NCI-H2171 treated with DMSO at 0.1 percent for 48 hours (cell line): ENCODE data around the gene B3GNT3.
"Not testable (repeated sequence)": the region's sequence is repeated elsewhere in the genome, so short reads cannot be mapped to it uniquely, and the experiment has no call there.

Experiments
- DNase-seq: peaks from one replicate; lab custom pipeline; 2025; lab: John Stamatoyannopoulos, UW

B3GNT3 gene

GRCh38 chr19:17767559-17767958, 27.4 kb upstream of the B3GNT3 start:
- DNase-seq = no peak

DNA sequence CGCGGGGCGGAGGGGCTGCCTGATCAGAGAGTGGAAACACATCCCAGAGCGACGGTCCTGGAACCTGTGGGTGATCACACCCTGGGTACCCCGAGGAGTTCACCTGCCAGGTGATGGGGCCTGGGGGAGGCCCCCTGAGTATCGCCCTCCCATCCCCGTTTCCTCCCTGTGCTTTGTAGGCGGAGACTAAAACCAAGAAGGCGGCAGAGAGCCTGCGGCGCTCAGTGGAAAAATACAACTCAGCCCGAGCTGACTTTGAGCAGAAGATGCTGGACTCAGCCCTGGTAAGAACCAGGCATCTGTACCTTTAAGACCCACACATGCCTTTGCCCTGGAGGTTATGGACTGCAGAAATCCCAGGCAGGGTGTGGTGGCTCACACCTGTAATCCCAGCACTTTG, 24.3 kb upstream of the B3GNT3 start:
- DNase-seq = no peak

GRCh38 chr19:17772172-17772571, 22.8 kb upstream of the B3GNT3 start:
- no peak for DNase-seq

DNA sequence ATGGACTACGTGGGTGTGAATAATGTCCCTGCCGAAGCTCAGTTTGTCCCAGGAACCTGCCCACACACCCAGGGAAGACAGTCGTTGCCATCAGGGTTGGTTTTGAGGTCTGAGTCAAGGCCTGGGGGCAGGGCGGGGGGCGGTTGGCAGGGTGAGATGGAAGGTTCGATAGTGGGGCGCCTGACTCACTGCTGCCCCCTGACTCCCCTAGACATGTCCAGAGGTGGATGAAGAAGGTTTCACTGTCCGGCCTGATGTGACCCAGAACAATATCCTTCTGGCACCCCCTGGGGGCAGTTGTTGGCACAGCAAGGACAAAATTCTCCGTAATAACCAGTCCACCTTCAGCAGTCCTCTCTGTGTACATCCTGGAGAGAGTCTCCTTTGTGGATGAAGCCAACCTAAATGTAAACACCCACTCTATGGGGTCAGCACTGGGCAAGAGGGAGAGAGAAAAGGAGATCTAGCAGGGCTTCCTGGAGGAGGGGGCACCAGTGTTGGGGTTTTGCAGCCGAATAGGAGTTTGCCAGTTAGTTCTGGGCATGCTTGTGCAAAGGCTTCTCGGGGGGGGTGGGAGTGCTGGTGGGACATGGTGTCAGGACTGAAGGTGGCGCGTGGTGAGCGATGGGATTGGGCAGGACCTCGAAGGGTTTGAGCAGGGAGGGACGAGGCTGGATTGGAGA, 19.6 kb upstream of the B3GNT3 start:
- no peak for DNase-seq

GRCh38 chr19:17775991-17776803, 18.7 kb upstream of the B3GNT3 start:
- DNase-seq = no peak

DNA sequence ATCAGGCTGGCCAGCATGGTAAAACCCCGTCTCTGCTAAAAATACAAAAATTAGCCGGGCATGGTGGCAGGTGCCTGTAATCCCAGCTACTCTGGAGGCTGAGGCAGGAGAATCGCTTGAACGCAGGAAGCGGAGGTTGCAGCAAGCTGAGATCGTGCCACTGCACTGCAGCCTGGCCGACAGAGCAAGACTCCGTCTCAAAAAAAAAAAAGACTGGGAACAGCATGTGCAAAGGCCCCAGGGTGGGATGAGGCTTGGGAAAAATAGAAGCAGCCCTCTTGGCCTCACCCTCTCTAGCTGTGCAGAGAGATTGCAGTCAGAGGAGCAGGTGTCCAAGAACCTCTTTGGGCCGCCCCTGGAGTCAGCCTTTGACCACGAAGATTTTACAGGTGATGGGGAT, 17.1 kb upstream of the B3GNT3 start:
- DNase-seq = not testable (repeated sequence)

DNA sequence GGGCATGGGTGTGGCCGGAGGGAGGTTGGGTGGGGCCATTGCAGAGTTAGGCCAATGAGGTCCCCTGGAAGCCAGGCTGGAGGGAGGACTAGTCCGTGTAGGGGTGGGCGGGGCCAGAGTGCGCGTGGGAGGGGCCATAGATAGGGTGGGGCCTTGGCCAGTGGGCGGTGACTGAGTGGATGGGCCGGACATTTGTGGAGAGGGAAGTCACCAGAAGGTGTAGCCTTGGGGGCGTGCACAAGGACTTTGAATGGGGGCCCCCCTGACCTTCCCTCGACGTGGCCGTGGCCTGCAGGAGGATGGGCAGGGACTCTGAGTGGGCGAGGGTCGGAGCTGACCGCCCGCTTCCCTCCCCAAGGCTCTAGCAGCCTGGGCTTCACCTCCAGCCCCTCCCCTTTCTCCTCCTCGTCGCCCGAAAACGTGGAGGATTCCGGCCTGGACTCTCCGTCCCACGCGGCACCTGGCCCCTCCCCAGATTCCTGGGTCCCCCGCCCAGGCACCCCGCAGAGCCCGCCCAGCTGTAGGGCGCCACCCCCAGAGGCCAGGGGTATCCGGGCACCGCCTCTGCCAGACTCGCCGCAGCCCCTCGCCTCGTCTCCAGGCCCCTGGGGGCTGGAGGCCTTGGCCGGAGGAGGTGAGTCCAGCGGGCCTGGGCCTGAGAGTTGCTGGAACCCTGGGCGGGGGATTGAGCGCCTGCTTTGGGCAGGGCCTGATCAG, 16.5 kb upstream of the B3GNT3 start:
- DNase-seq = no peak

DNA sequence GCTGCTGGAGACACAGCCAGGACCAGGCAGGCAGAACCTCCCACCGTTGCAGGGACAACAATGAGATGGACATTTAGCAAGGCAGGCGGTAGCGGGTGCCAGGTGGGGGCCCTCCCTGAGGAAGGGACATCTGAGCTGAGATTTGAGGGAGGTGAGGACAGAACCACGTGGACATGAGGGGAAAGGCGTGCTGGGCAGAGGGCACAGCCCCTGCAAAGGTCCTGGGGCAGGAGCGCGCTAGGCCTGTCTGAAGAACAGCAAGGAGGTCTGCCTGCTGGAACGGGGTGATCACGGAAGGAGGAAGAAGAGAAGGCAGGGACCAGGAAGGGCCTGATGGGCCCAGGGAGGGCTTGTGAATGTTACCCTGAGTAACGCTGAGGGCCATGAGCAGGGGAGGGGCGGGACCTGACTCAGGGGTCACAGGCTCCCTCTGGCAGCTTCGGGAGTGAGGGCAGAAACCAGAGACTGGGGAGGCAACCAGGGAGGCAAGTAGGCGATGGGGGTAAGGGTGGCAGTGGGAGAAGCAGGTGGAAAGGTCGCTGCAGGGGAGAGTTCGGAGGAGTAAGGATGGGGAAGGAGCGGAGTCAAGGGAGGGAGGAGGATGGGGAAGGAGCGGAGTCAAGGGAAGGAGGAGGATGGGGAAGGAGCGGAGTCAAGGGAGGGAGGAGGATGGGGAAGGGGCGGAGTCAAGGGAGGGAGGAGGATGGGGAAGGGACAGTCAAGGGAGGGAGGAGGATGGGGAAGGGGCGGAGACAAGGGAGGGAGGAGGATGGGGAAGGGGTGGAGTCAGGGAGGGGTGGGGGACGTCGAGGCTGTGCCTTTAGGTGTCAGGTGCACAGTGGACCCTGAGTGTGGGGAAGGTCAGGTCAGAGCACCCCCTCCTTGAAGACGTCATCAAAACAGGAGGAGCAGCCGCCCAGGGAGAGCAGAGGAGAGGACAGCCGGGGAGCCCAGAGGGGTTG, 15.7 kb upstream of the B3GNT3 start:
- DNase-seq = no peak

GRCh38 chr19:17780781-17781180, 14.2 kb upstream of the B3GNT3 start:
- no peak for DNase-seq

GRCh38 chr19:17783721-17784120, 11.2 kb upstream of the B3GNT3 start:
- not testable (repeated sequence) for DNase-seq

GRCh38 chr19:17784201-17785008, 10.5 kb upstream of the B3GNT3 start:
- peak; percentile 66 for DNase-seq

DNA sequence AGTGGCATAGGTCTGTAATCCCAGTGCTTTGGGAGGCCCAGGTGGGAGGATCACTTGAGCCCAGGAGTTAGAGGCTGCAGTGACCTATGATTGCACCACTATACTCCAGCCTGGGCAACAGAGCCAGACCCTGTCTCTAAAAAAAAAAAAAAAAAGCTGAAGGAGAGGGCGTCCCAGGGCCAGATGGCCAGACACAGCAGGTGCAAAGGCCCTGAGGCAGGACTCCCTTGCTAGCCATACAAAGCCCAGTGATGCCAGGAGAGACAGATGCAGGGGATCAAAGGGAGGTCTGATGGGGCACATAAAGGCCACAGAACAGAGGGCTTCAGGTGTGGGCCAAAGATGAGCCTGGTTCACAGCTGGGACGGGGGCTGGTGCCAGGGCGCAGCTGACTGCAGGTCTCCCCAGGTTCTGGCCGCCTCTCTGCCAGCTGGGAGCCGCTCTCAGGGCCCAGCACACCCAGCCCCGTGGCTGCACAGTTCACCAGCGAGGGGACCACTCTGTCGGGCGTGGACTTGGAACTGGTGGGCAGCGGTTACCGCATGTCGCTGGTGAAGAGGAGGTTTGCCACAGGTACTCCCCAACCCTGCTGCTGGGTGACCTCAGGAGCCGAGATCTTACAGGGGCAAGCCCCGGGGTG, 7.5 kb upstream of the B3GNT3 start:
- no peak for DNase-seq

- no peak for DNase-seq
These were observed 6.3 kb upstream of the B3GNT3 start for GRCh38 chr19:17788632-17789031.

DNA sequence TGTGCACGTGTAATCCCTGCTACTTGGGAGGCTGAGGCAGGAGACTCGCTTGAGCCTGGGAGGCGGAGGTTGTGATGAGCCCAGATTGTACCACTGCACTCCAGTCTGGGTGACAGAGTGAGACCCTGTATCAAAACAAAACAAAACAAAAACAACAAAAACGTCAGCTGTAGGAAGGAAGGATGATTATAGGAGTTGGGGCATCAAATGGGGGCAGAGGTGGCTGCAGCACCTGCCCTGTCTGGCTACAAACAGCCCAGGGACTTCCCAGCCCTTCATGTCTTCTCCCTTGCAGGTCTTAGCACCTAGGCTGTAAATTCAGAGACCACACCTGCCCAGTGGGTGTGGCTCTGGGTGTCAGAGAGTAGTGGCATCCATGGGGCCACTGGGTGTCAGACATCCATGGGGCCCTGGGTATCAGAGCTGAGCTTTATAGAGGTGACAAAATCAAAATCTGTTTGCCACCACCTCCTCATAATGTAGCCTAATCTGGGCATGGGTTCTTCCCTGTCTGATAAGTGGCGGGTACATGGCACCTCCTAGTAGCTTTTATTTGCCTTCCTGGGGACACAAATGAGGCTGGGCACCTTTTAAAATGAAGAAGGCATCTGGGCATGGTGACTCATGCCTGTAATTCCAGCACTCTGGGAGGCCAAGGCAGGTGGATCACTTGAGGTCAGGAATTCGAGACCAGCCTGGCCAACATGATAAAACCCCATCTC, 4.7 kb upstream of the B3GNT3 start:
- no peak for DNase-seq

GRCh38 chr19:17794412-17794730, 567 bp upstream of the B3GNT3 start:
- DNase-seq = no peak

DNA sequence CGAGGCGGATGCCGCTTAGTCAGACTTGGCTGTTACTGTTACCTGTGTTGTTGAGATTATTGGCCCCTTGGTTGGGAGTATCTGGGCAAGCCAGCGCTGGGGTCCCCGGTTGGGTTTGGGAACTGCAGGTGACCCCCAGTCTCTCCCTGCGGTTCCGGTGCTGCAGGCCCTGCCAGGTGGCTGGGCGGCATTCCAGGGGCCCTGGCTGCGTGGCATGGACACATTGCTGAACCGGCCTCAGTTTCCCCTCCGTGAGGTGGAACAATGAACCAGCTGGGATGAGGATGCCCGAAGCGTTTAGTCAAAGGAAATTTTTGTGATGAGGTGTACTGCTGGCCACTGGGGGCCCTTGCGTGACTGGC, 538 bp downstream of the B3GNT3 start:
- DNase-seq = no peak

- DNase-seq = no peak
These were observed 1.3 kb downstream of the B3GNT3 start for GRCh38 chr19:17796013-17796837.

DNA sequence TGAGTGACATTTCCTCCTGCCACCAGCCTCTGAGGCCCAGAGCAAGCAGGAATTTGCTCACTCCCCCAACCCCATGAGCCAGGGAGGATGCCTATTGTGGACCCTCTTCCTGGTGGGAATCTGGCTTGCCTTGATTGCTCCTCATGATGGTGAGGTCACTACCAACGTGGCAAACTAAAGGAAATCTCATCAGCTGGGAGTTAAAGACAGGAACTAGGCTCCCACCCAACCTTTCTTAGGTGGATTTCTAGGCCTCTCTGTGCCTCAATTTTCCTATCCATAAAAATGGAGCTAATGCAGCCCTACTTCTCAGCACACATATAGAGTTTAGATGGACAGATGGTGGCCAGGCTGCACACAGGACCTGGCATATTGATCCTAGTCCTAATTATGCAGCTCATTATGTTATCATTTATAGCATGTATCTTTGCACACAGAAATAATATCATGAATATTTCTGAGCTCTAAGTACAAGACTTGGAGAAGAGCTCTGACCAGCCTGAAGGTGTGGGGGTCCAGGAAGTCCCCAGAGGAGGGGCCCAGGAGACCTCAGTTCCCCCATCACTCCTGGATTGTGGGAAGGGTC, 2.0 kb downstream of the B3GNT3 start:
- DNase-seq = no peak
